ENCODE results near the gene FAM20C.
"Not testable (repeated sequence)": the region's sequence is repeated elsewhere in the genome, so short reads cannot be mapped to it uniquely, and the experiment has no call there.

Gene FAM20C

DNA sequence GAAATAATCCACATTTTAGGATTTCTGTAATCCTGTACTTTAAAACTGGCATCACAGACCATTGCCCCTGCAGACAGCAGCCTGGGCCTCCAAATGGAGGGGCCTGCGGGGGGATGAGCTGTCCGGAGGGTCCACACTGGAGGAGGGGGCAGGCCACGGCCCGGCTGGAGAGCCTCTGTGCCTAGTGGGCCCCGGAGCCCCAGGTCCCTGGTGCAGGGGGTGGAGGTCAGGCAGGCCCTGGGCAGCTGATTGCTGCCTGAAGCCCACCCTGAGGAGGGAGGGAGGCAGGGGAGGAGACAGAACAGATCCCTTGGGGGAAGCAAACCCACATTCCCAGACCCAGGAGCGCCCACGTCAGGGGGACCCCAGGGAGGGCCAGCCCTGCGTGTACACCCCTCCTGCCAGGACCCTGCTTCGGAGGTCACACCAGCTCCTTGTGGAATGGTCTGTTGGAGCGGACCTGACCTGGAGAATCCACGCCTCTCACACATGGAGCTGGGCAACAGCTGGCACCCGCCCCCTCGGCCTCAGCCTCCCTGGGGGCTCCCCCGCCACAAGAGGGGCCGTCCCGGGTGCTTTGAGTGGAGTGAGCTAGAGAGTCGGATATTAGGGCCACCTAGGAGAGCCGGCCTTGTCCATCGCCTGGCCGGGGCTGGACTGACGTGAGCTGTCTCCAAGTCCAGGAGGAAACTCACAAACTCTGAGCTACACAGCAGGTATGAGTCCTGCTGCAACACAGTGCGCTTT lies 12.2 kb upstream of the FAM20C start:
- no peaks in the 10 kb centered on the region for H3K79me1 ChIP-seq (replicated peaks; ENCODE audit: low read length, poor library complexity, severe bottlenecking)
- H3K36me3 ChIP-seq (ENCODE audit: control insufficient read depth in 1 of 2, insufficient read depth in 2 of 2, low read depth in 1 of 2, low read length in 2 of 2): no peaks in the 10 kb centered on the region
- H2AK5ac ChIP-seq (ENCODE audit: low read length, severe bottlenecking): no peak overlapping the region
- no peak overlapping the region for H3K4me3 ChIP-seq (ENCODE audit: insufficient read depth in 1 of 2, low read depth in 1 of 2, low read length in 2 of 2)
- H3K23ac ChIP-seq (ENCODE audit: low read length in 2 of 2): no peak overlapping the region
- H3K18ac ChIP-seq (ENCODE audit: low read depth in 1 of 2, low read length in 2 of 2): no peak overlapping the region
- WGBS: 89% methylated on average over 21 of the region's 22 CpGs
- H3K4me2 ChIP-seq (ENCODE audit: low read length, poor library complexity, severe bottlenecking): no peak overlapping the region
- no peak overlapping the region for H2AFZ ChIP-seq (ENCODE audit: low read depth, low read length)
- H3K27ac ChIP-seq (ENCODE audit: low read length, poor library complexity, severe bottlenecking): no peak overlapping the region
- no peak overlapping the region for H4K8ac ChIP-seq (ENCODE audit: low read length)
- peak overlapping the region; percentile 74 for H2BK15ac ChIP-seq (ENCODE audit: low read depth, poor library complexity, severe bottlenecking)
- no peak overlapping the region for H3K4ac ChIP-seq (ENCODE audit: low read depth in 1 of 2, low read length in 2 of 2)
- H3K27me3 ChIP-seq (ENCODE audit: control insufficient read depth in 1 of 2, insufficient read depth in 1 of 2, low read length in 2 of 2): peaks cover 40 to 45% of the 10 kb centered on the region in 2 experiments
- no peak overlapping the region for H3K9ac ChIP-seq (ENCODE audit: low read length)
- DNase-seq: no peak
- no peak overlapping the region for H2BK120ac ChIP-seq (ENCODE audit: low read depth, low read length)
- no peak overlapping the region for H3K14ac ChIP-seq (ENCODE audit: low read length in 2 of 2)
- H3K9me3 ChIP-seq (ENCODE audit: control insufficient read depth, low read length): no peaks in the 10 kb centered on the region
- no peak overlapping the region for H2BK5ac ChIP-seq (ENCODE audit: low read depth, low read length, poor library complexity, severe bottlenecking)
- H2BK12ac ChIP-seq (ENCODE audit: low read length in 2 of 2): no peak overlapping the region
- H3K4me1 ChIP-seq (ENCODE audit: control insufficient read depth, insufficient read depth, low read depth, low read length): no peaks in the 10 kb centered on the region
- H4K91ac ChIP-seq (ENCODE audit: low read length): no peak overlapping the region

DNA sequence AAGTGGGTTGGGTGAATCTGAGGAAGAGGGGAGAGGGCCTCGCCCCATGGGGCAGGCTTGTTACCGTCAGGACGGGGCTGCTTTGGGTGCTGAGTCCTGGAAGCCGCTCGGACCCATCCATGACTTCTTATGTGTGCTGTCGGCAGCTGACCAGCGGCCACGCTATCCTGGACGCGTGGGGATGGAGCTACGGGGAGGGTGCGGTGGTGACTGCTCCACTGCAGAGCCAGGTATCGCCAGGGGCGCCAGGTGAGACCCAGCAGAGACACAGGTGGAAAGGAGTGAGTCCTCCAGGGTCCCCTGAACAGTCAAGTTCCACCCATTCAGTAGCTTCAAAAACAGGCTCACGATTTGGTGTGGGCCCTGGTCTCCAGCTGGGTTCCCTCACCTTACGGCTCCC lies 10.6 kb upstream of the FAM20C start:
- no peak overlapping the region for H3K27ac ChIP-seq (ENCODE audit: low read length, poor library complexity, severe bottlenecking)
- no peak overlapping the region for H2AFZ ChIP-seq (ENCODE audit: low read depth, low read length)
- H3K18ac ChIP-seq (ENCODE audit: low read depth in 1 of 2, low read length in 2 of 2): no peak overlapping the region
- H2BK15ac ChIP-seq (ENCODE audit: low read depth, poor library complexity, severe bottlenecking): no peak overlapping the region
- no peak overlapping the region for H3K4me2 ChIP-seq (ENCODE audit: low read length, poor library complexity, severe bottlenecking)
- no peak overlapping the region for H2AK5ac ChIP-seq (ENCODE audit: low read length, severe bottlenecking)
- H3K36me3 ChIP-seq (ENCODE audit: control insufficient read depth in 1 of 2, insufficient read depth in 2 of 2, low read depth in 1 of 2, low read length in 2 of 2): no peaks in the 10 kb centered on the region
- H3K4me1 ChIP-seq (ENCODE audit: control insufficient read depth, insufficient read depth, low read depth, low read length): no peaks in the 10 kb centered on the region
- no peak overlapping the region for H4K91ac ChIP-seq (ENCODE audit: low read length)
- H4K8ac ChIP-seq (ENCODE audit: low read length): no peak overlapping the region
- H3K79me1 ChIP-seq (replicated peaks; ENCODE audit: low read length, poor library complexity, severe bottlenecking): no peaks in the 10 kb centered on the region
- 90% methylated on average over 14 of the region's 16 CpGs for WGBS
- no peak overlapping the region for H2BK5ac ChIP-seq (ENCODE audit: low read depth, low read length, poor library complexity, severe bottlenecking)
- no peak overlapping the region for H3K9ac ChIP-seq (ENCODE audit: low read length)
- no peak for DNase-seq
- no peak overlapping the region for H3K23ac ChIP-seq (ENCODE audit: low read length in 2 of 2)
- H2BK12ac ChIP-seq (ENCODE audit: low read length in 2 of 2): no peak overlapping the region
- H3K9me3 ChIP-seq (ENCODE audit: control insufficient read depth, low read length): no peaks in the 10 kb centered on the region
- H2BK120ac ChIP-seq (ENCODE audit: low read depth, low read length): no peak overlapping the region
- H3K27me3 ChIP-seq (ENCODE audit: control insufficient read depth in 1 of 2, insufficient read depth in 1 of 2, low read length in 2 of 2): peaks cover 39 to 45% of the 10 kb centered on the region in 2 experiments
- no peak overlapping the region for H3K14ac ChIP-seq (ENCODE audit: low read length in 2 of 2)
- H3K4ac ChIP-seq (ENCODE audit: low read depth in 1 of 2, low read length in 2 of 2): no peak overlapping the region
- H3K4me3 ChIP-seq (ENCODE audit: insufficient read depth in 1 of 2, low read depth in 1 of 2, low read length in 2 of 2): no peak overlapping the region

DNA sequence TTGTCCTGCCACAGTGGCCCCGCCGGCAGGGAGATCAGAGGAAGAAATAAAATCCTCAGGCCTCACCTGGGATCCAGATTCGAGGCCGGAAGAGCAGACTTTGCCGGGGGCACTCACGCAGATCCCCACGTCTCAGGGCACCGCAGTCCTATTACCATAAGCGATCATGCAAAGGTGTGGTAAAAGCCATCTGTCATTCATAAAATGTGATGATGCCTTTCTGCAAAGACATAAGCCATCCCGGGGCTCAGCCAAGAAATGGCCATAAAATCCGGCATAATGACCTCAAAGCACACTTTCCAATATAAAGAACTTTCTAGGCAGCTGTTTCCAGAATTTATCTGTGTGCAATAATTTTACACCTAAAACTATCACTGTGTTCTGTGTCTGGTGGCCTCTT lies 9.9 kb upstream of the FAM20C start:
- not testable (repeated sequence) for H3K14ac ChIP-seq (ENCODE audit: low read length in 2 of 2); H3K79me1 ChIP-seq (replicated peaks; ENCODE audit: low read length, poor library complexity, severe bottlenecking); H3K9ac ChIP-seq (ENCODE audit: low read length); H3K4ac ChIP-seq (ENCODE audit: low read depth in 1 of 2, low read length in 2 of 2); H4K91ac ChIP-seq (ENCODE audit: low read length); H3K18ac ChIP-seq (ENCODE audit: low read depth in 1 of 2, low read length in 2 of 2); DNase-seq; H2BK15ac ChIP-seq (ENCODE audit: low read depth, poor library complexity, severe bottlenecking); H3K36me3 ChIP-seq (ENCODE audit: control insufficient read depth in 1 of 2, insufficient read depth in 2 of 2, low read depth in 1 of 2, low read length in 2 of 2); H2AFZ ChIP-seq (ENCODE audit: low read depth, low read length); H3K27ac ChIP-seq (ENCODE audit: low read length, poor library complexity, severe bottlenecking); H3K9me3 ChIP-seq (ENCODE audit: control insufficient read depth, low read length); H3K4me1 ChIP-seq (ENCODE audit: control insufficient read depth, insufficient read depth, low read depth, low read length); H3K4me2 ChIP-seq (ENCODE audit: low read length, poor library complexity, severe bottlenecking); H2BK120ac ChIP-seq (ENCODE audit: low read depth, low read length); H2AK5ac ChIP-seq (ENCODE audit: low read length, severe bottlenecking); H3K23ac ChIP-seq (ENCODE audit: low read length in 2 of 2); H4K8ac ChIP-seq (ENCODE audit: low read length); H3K4me3 ChIP-seq (ENCODE audit: insufficient read depth in 1 of 2, low read depth in 1 of 2, low read length in 2 of 2); H2BK5ac ChIP-seq (ENCODE audit: low read depth, low read length, poor library complexity, severe bottlenecking); H2BK12ac ChIP-seq (ENCODE audit: low read length in 2 of 2)
- 73% methylated on average over 2 of the region's 11 CpGs for WGBS
- peaks cover 34 to 39% of the 10 kb centered on the region in 2 experiments for H3K27me3 ChIP-seq (ENCODE audit: control insufficient read depth in 1 of 2, insufficient read depth in 1 of 2, low read length in 2 of 2)

- Histone ChIP-seq H3K36me3 (ENCODE audit: control insufficient read depth in 1 of 2, insufficient read depth in 2 of 2, low read depth in 1 of 2, low read length in 2 of 2) (no peaks in the 10 kb centered on the region), H2BK12ac (ENCODE audit: low read length in 2 of 2) (no peak overlapping the region), H3K4me2 (ENCODE audit: low read length, poor library complexity, severe bottlenecking) (no peak overlapping the region), H3K23ac (ENCODE audit: low read length in 2 of 2) (no peak overlapping the region), H3K9me3 (ENCODE audit: control insufficient read depth, low read length) (no peaks in the 10 kb centered on the region), H3K9ac (ENCODE audit: low read length) (no peak overlapping the region), H4K91ac (ENCODE audit: low read length) (no peak overlapping the region), H4K8ac (ENCODE audit: low read length) (no peak overlapping the region), H2AK5ac (ENCODE audit: low read length, severe bottlenecking) (no peak overlapping the region), H3K79me1 (replicated peaks; ENCODE audit: low read length, poor library complexity, severe bottlenecking) (no peaks in the 10 kb centered on the region), H2BK120ac (ENCODE audit: low read depth, low read length) (no peak overlapping the region), H2BK15ac (ENCODE audit: low read depth, poor library complexity, severe bottlenecking) (no peak overlapping the region), H3K14ac (ENCODE audit: low read length in 2 of 2) (no peak overlapping the region), H2AFZ (ENCODE audit: low read depth, low read length) (no peak overlapping the region), H3K4me1 (ENCODE audit: control insufficient read depth, insufficient read depth, low read depth, low read length) (peaks cover 1% of the 10 kb centered on the region), H3K27me3 (ENCODE audit: control insufficient read depth in 1 of 2, insufficient read depth in 1 of 2, low read length in 2 of 2) (peaks cover 29 to 32% of the 10 kb centered on the region in 2 experiments), H3K4me3 (ENCODE audit: insufficient read depth in 1 of 2, low read depth in 1 of 2, low read length in 2 of 2) (no peak overlapping the region), H3K18ac (ENCODE audit: low read depth in 1 of 2, low read length in 2 of 2) (no peak overlapping the region), H2BK5ac (ENCODE audit: low read depth, low read length, poor library complexity, severe bottlenecking) (no peak overlapping the region), H3K27ac (ENCODE audit: low read length, poor library complexity, severe bottlenecking) (no peak overlapping the region), H3K4ac (ENCODE audit: low read depth in 1 of 2, low read length in 2 of 2) (no peak overlapping the region)
- 85% methylated on average over 29 of the region's 30 CpGs for whole genome bisulfite sequencing
- no peak for DNase-seq
Observed at GRCh38 chr7:183496-184292, 8.7 kb upstream of the FAM20C start.
